HepG2 (cell line): ENCODE measurements around the gene RBM26. TPM values are rescaled to one million over a fixed set of nuclear protein-coding genes. Genes with fewer than 3 reads are reported as not detected.

Experiments
- ATAC-seq: fragments of 200-7000 bp; cut with Tn5 transposase; 3 replicates; pipeline ENCODE4 v1.9.1; 2020; ENCODE audit warnings: mild to moderate bottlenecking, moderate library complexity
- BruUV-seq: library from RNA; stranded (reverse); fragments of 400-500 nt; replicated peaks from 2 replicates; lab custom pipeline; 2021; lab: Mats Ljungman, UMichigan
- CTCF ChIA-PET: fragments of 300-600 bp; formaldehyde crosslinking; extraction: SDS; loops from one replicate; lab custom pipeline; 2021; ENCODE audit warnings: low total read pairs, inconsistent platforms, low intra/inter-chr PET ratio; lab: Yijun Ruan, JAX
- POLR2A ChIA-PET: fragments of 350-600 bp; sonication (Branson Sonifier 250); formaldehyde crosslinking; loops from one replicate; lab custom pipeline; 2020; ENCODE audit warnings: antibody characterized with exemption, inconsistent platforms; lab: Yijun Ruan, JAX
- DNase-seq: peaks from one replicate; pipeline ENCODE4 v3.0.0-alpha.2; 2015; ENCODE audit warnings: low spot score
- FAIRE-seq: peaks from 3 replicates; lab custom pipeline; 2011; peaks lifted over from hg19 to GRCh38; lab: Jason Lieb, UNC
- H2AFZ ChIP-seq: one replicate; pipeline ENCODE4 v1.6.1; 2011; ENCODE audit warnings: low read length, inconsistent platforms
- H3K27ac ChIP-seq: fragments of 300-600 bp; 3 replicates; pipeline ENCODE4 v1.8.0; 2011; ENCODE audit warnings: mixed run types, mild to moderate bottlenecking, mixed read lengths, low read length, inconsistent platforms; ENCODE audit not compliant: insufficient read depth; ENCODE audit errors: extremely low read length
- H3K27me3 ChIP-seq, 2 experiments: fragments of 200-600 bp in 1 of 2; 2 replicates in 1 of 2; 3 replicates in 1 of 2; pipeline versions ENCODE4 v1.6.0 to v1.8.0; 2011; ENCODE audit warnings: low read length in 2 of 2, mild to moderate bottlenecking in 2 of 2, moderate library complexity in 2 of 2, inconsistent platforms in 1 of 2; ENCODE audit not compliant: insufficient read depth in 2 of 2, control insufficient read depth in 1 of 2
- H3K36me3 ChIP-seq, 2 experiments: fragments of 200-600 bp in 1 of 2; replicated peaks in 1 of 2; 2 replicates in 1 of 2; 3 replicates in 1 of 2; pipeline versions ENCODE4 v1.5.1 to v1.8.0; 2011; ENCODE audit warnings: low read length in 2 of 2, inconsistent platforms in 1 of 2; ENCODE audit not compliant: insufficient read depth in 2 of 2, control insufficient read depth in 1 of 2
- H3K4me1 ChIP-seq: 2 replicates; pipeline ENCODE4 v1.5.1; 2012; ENCODE audit warnings: low read length, inconsistent platforms; ENCODE audit not compliant: insufficient read depth
- H3K4me2 ChIP-seq: 2 replicates; pipeline ENCODE4 v1.6.0; 2011; ENCODE audit warnings: low read depth, low read length, inconsistent platforms
- H3K4me3 ChIP-seq, 3 experiments: fragments of 200-600 bp in 1 of 3; sonication (generic), shearing (Covaris generic) in 1 of 3; replicated peaks in 1 of 3; 2 replicates each; pipeline ENCODE4 v1.5.1; 2011 to 2016; ENCODE audit warnings: low read length in 3 of 3, inconsistent platforms in 2 of 3, low read depth in 2 of 3, mild to moderate bottlenecking in 2 of 3, control low read depth in 1 of 3, mixed read lengths in 1 of 3; ENCODE audit not compliant: insufficient read depth in 1 of 3
- H3K79me2 ChIP-seq: one replicate; pipeline ENCODE4 v1.6.1; 2011; ENCODE audit warnings: low read length, inconsistent platforms; ENCODE audit not compliant: insufficient read depth
- H3K9ac ChIP-seq: 2 replicates; pipeline ENCODE4 v1.6.0; 2011; ENCODE audit warnings: mild to moderate bottlenecking, low read depth, low read length, inconsistent platforms; ENCODE audit not compliant: insufficient read depth
- H3K9me3 ChIP-seq: 2 replicates; pipeline ENCODE4 v1.5.1; 2012; ENCODE audit warnings: mild to moderate bottlenecking, low read length
- H4K20me1 ChIP-seq: 2 replicates; pipeline ENCODE4 v1.6.0; 2011; ENCODE audit warnings: inconsistent platforms, mild to moderate bottlenecking, low read length, moderate library complexity; ENCODE audit not compliant: insufficient read depth
- ATF2 ChIP-seq: sonication (generic); formaldehyde crosslinking; IDR thresholded peaks from 2 replicates; pipeline ENCODE4 v1.4.0; 2020; ENCODE audit warnings: missing genetic modification reagents
- NFE2L2 ChIP-seq: fragments of 150-350 bp; IDR thresholded peaks from 2 replicates; pipeline ENCODE4 v1.6.1; 2014; ENCODE audit warnings: low read length
- PBX2 ChIP-seq: IDR thresholded peaks from 2 replicates; pipeline ENCODE4 v1.6.1; 2016; ENCODE audit warnings: control low read depth
- WIZ ChIP-seq: sonication (generic); formaldehyde crosslinking; IDR thresholded peaks from 2 replicates; pipeline ENCODE4 v1.5.1; 2020; ENCODE audit warnings: mild to moderate bottlenecking, missing genetic modification reagents
- ZNF326 ChIP-seq: sonication (generic); formaldehyde crosslinking; IDR thresholded peaks from 2 replicates; pipeline ENCODE4 v1.4.0; 2020; ENCODE audit warnings: missing genetic modification reagents, borderline replicate concordance
- WGBS: methylation state at CpG from one replicate; pipeline ENCODE4 v1.1.6; 2017; ENCODE audit warnings: low lambda C conversion rate; 5-methylcytosine and 5-hydroxymethylcytosine counted together
- in situ Hi-C: cut with HindIII; loops from 2 replicates; pipeline ENCODE4 v1.10.0; 2017; ENCODE audit warnings: low pct_unique_long_range_greater_than_20kb; ENCODE audit not compliant: extremely low pct_ligation_motif_present
- intact Hi-C: fragments of 100-400 bp; cut with micrococcal nuclease; formaldehyde crosslinking; loops from one replicate; pipeline ENCODE4 v1.10.0; 2022; ENCODE audit not compliant: unreplicated experiment
- polyA plus RNA-seq, 8 experiments: library from polyadenylated mRNA; depleted of rRNA in 3 of 8; stranded (reverse) in 7 of 8; unstranded in 1 of 8; fragments of >200 nt; fragmentation: Illumina TruSeq in 4 of 8; extraction: Trizol in 4 of 8; gene quantifications; 2 replicates each; pipeline versions ENCODE4 v1.2.1 to v1.2.3, GENCODE V29; 2011 to 2016; ENCODE audit warnings: low read depth in 4 of 8, missing spikeins in 1 of 8, mixed read lengths in 1 of 8; ENCODE audit not compliant: insufficient read depth in 1 of 8
- total RNA-seq, 5 experiments: library from RNA; depleted of rRNA; stranded (reverse); fragments of >200 nt; fragmentation: Illumina TruSeq; extraction: Trizol; gene quantifications; 2 replicates each; pipeline ENCODE4 v1.2.3, GENCODE V29; 2016; ENCODE audit warnings: low read depth in 1 of 5

RBM26 gene
- total and polyA plus RNA-seq, 2 of the 13 experiments (the other 11 are each of a cell fraction or from before 2014, with no cell fraction given), result 19.4 to 34.4 TPM

- in situ Hi-C loops, result loop anchor here (25.0 kb wide), 1 partner anchor 935 kb away; the partner anchor contains the start of gene SPRY2
Observed at GRCh38 chr13:79402074-79402635, 3.9 kb downstream of the RBM26 start.

More at GRCh38 chr13:79402074-79402635, 3.9 kb downstream of the RBM26 start:
- Histone ChIP-seq H3K9me3 (no peaks in the 10 kb centered on the region), H3K4me1 (peaks cover 62% of the 10 kb centered on the region), H3K4me3 (0 out of 6 replicates have a peak overlapping the region, but pooled peaks of 1 of the 3 experiments have one; percentile 18), H2AFZ (no peak overlapping the region), H3K9ac (0 out of 2 replicates have a peak overlapping the region, but pooled peaks have one; percentile 18), H4K20me1 (peaks cover 23% of the 10 kb centered on the region), H3K4me2 (peak overlapping the region; percentile 87), H3K27ac (no peak overlapping the region), H3K36me3 (peaks cover 0 to 9% of the 10 kb centered on the region in 2 experiments; a peak in 3 of 5 replicates), H3K79me2 (peaks cover 98% of the 10 kb centered on the region), H3K27me3 (no peaks in the 10 kb centered on the region; a peak in 1 of 5 replicates)
- WGBS, result 75% methylated on average over 2 of the region's 2 CpGs
- DNase-seq, result no peak
- ATAC-seq, result no peak
- BruUV-seq, result no TSS peak
- intact Hi-C loops, result no loop called here
- ChIA-PET POLR2A (interaction anchor here (1.5 kb wide), 1 partner anchor 8 kb away, joined by 5 read pairs; no protein-coding TSS in a partner anchor), CTCF (no interaction called here)
- TF ChIP-seq ZNF326 (CRISPR knock-in tag) (no peak), ATF2 (no peak), PBX2 (CRISPR knock-in tag) (no peak), WIZ (CRISPR knock-in tag) (no peak), NFE2L2 (0 out of 2 replicates have a peak, but pooled peaks have one; percentile 49)
- no peak for FAIRE-seq
